Renal cortical epithelial cell (primary cell): ENCODE measurements around the gene PRKAB1. TPM values are rescaled to one million over a fixed set of nuclear protein-coding genes. Genes with fewer than 3 reads are reported as not detected.

Experiments
- DNase-seq: peaks from one replicate; pipeline ENCODE4 v3.0.0-alpha.2; 2011; ENCODE audit warnings: low read depth
- total RNA-seq: library from RNA; depleted of rRNA; stranded (reverse); fragments of >200 nt; gene quantifications from 2 replicates; pipeline ENCODE4 v1.2.3, GENCODE V29; 2014

Gene PRKAB1
- total RNA-seq, 1 donor from 2014 or later = 52.6 TPM

DNA sequence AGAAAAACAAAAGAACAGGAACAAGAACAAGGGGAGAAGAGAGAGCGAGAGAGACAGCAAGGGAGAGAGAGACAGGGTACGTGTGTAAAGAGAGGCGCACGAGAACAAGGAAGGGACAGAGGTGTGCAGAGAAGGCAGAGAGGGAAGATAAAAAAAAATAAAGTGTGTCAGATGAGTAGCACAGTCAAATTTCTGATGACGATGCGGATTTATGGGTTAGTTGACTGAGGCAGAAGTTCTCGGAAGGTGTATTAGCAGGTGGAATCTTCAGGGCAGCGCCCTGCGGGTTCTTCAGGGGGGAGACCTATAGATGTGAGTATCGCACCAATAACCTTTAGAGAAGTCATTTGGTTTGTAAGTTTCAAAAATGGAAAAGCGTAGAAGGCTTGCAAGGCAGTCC lies 44.8 kb downstream of the PRKAB1 start:
- DNase-seq = no peak

DNA sequence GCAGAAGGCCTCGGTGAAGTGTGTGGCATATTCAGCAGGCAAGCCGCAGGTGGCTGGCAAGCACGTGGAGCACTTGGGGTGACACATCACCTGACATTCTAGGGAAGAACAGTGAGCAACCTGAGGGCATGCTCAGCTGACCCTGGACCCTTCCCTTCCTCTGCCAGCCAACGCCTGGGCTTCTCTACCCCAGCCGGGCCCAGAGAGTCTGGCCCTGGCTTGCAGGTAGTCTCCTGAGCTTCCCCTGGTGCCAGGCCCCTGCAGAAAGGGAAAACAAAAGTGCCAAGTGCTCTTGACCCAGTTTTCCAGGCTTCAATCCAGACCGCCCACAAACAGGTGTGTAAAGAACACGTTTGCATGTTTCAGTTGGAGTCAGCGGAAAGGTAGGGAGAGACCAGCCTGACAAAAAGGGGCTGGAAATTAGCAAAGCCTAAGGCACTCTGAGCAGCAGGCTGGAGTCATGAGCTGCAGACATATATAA lies 45.7 kb downstream of the PRKAB1 start:
- no peak for DNase-seq

DNA sequence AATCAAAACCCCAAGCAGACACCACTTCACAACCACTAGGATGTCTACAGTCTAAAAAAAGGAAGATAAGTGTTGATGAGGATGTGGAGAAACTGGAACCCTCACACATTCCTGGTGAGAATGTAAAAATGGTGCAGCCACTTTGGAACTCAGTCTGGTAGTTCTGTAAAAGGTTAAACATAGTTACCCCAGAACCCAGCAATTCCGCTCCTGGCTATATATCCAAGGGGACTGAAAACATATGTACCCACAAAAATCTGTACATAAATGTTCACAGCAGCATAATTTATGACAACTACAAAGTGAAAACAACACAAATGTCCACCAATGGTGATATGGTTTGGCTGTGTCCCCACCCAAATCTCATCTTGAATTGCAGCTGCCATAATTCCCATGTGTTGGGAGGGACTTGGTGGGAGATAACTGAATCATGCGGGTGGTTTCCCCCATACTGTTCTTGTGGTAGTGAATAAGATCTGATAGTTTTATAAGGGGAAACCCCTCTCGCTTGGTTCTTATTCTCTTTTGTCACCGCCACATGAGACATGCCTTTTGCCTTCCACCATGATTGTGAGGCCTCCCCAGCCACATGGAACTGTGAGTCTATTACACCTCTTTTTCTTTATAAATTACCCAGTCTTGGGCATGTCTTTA lies 46.8 kb downstream of the PRKAB1 start:
- no peak for DNase-seq

DNA sequence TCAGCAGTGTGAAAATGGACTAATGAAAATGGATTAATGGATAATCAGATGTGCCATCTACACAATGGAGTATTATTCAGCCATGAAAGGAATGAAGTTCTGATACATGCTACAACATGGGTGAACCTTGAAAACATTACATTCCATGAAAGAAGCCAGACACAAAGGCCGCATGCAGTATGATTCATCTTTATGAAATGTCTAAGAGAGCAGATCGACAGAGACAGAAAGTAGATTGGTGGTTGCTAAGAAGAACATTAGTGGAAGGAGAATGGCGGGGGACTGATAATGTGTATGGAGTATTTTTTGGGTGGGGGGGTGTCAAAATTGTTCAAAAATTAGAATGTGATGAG lies 47.3 kb downstream of the PRKAB1 start:
- DNase-seq = peak; percentile 59

DNA sequence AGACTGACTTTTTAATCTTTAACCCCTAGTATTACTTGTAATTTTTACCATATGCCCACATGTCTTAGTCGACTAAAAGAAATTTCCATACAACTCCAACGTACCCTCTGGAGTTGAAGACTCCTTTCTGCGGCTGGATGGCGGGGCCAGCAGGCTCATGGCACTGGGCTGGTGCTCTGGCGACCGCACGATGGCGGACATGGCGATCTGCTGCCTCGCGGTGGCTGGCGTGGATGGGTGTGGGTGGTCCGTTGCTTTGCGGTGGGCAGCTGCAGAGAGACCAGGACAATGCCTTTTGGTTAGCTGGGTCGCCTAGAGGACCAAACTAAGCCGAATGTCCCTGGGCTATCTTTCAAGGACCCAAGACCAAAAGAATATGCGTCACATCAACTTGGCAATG lies 50.2 kb downstream of the PRKAB1 start:
- DNase-seq = no peak

DNA sequence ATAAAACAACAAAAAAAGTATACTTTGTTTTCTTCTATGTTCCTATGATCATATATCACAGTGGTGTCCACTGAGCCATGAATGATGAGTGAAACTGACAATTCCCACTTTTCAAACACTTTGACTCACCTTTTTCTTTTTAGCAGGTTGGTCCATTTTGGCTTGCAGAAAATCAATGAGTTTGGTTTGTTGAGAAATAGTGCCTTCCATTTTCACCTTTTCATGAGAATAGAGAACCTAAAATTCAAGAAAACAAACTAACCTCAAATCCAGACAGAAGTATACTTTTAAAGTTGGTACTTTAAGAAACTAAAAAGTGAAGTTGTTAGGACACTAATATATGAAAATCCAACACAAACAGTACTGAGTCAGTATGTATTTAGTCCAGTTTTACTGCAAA lies 52.4 kb downstream of the PRKAB1 start:
- DNase-seq = no peak

DNA sequence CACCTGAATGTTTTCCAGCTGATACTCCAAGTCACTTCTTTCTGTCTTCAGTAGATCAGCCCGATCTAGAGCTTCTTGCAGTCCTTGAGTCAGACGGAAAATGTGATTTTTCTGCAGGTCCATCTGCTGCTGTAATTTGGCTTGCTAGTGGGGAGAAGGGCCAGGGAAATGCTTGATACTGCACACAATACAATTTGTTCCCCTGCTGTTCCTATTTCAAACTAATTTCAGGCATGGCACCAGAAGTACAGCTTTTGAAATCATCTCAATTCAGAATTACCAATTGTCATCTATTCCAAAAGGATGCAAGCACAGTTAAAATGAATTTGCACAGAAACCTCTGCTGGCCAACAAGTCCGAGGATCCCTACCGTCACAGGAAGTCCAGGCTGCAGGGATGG lies 53.4 kb downstream of the PRKAB1 start:
- DNase-seq = no peak

DNA sequence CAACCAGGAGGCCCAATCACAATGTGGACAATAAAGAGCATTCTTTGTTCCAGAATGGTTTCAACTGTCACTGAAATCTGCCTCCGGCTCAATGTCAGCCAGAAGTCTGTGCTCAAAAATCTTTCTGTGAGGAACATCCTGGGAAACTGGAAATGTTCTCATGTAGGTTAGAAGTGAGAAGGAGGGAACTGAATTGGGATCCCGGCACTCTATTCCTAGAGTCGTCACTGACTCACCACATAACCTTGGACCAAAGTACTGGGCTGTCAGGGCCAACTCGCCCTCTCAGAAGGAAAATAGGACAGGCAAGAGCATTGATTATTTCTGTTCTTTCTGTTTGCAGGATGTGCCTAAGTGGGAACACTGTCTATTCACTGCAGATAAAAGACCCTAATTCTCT lies 57.6 kb downstream of the PRKAB1 start:
- DNase-seq = no peak

DNA sequence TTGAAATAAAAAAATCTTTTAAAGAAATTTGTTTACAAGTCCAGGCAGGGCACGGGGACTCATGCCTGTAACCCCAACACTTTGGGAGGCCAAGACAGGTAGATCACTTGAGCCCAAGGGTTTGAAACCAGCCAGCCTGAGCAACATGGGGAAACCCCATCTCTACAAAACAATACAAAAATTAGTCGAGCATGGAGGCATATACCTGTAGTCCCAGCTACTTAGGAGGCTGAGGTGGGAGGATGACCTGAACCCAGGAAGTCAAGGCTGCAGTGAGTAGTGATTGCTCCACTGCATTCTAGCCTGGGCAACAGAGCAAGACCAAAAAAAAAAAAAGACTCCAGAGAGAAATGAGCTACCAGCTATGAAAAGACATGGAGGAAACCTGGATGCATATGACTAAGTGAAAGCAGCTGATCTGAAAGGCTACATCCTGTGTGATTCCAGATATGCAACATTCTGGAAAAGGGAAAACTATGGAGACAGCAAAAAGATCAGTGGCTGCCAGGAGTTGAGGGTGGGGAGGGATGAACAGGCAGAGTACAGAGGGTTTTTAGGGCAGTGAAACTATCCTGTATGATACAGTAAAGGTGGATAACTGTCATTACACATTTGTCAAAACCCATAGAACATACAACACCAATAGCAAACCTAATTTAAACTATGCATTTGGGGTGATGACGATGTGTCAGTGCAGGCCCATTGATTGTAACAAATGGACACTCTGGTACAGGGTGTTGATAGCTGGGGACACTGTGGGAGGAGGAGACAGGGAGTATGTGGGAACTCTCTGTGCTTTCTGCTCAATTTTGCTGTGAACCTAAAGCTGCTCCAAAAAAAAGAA lies 59.9 kb downstream of the PRKAB1 start:
- peak; percentile 79 for DNase-seq

DNA sequence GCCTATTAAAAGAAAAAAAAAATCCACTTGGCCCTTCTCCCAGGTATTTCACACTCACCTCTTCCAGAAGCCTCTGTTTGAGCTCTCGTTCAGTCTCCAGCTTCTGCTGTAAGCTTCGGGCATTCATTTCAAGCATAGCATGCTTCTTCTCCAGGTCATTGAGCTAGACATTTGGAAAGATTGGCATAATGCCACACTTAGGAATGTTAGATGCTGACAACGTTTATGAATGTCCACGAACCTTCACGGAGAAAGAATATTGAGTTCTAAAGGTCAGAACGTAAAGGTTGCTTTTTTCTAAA lies 60.5 kb downstream of the PRKAB1 start:
- DNase-seq = peak; percentile 60

DNA sequence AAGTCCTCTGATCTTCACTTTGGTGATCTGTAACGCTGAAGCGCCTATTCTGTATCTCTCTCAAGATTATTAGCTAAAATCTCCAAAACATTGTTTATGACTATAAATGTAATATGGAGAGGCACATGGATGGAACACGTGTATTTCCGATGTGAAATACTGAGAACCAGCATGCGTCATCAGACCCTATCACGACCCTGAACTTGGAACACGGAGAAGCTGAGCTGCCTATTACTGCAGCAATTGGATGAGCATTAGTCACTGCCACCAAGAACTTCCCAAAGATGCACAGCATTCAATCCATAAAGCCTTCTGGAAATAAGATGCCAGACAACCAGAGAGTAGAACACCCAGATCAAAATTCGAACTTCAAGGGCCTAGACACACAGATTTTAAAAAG lies 61.9 kb downstream of the PRKAB1 start:
- DNase-seq = no peak

DNA sequence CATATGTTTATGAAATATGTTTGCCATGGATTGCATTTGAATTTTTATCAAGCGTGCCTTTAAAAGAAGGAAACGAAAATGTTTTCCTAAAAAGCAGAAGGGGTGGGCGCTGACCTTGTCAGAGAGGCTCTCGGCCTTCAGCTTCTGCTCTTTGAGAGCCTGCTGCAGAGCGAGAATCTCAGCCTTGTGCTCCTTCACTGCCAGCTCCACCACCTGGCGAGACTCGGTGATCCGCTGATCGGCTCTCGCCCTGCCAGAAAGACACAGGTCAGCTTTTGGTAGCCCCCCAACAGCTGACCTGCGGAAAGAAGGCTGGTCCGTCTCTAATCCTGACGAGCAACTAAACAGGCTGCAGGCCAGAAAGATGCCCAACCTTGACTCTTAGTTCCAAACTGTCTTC lies 62.4 kb downstream of the PRKAB1 start:
- no peak for DNase-seq

Other genes starting within 250 kb of the PRKAB1 start
- 0.87 and 1.4 TPM in 2 replicates for gene TMEM233, start 74.4 kb upstream of the PRKAB1 start, total RNA-seq
- gene CIT, start 209.2 kb downstream of the PRKAB1 start, total RNA-seq = 9.5 and 11.3 TPM in 2 replicates